HepG2 (cell line): ENCODE measurements around the gene ASPRV1. TPM values are rescaled to one million over a fixed set of nuclear protein-coding genes. Genes with fewer than 3 reads are reported as not detected.
A peak's percentile ranks its signal among the peaks of the same experiment; 100 is the strongest.

Experiments used
- ARID5B ChIP-seq: IDR thresholded peaks from 2 replicates; pipeline ENCODE4 v1.4.0; 2020; ENCODE audit warnings: mild to moderate bottlenecking, missing genetic modification reagents
- ARNTL ChIP-seq: sonication (generic); formaldehyde crosslinking; IDR thresholded peaks from 2 replicates; pipeline ENCODE4 v1.4.0; 2020; ENCODE audit warnings: mild to moderate bottlenecking, missing genetic modification reagents
- CBX5 ChIP-seq: sonication (generic); formaldehyde crosslinking; IDR thresholded peaks from 2 replicates; pipeline ENCODE4 v1.4.0; 2020; ENCODE audit warnings: missing genetic modification reagents, borderline replicate concordance
- EP300 ChIP-seq, 3 experiments: sonication (generic) in 1 of 3; formaldehyde crosslinking in 1 of 3; IDR thresholded peaks; 2 replicates each; pipeline versions ENCODE4 v1.5.1 to v1.6.1; 2011 to 2020; ENCODE audit warnings: low read depth in 2 of 3, low read length in 2 of 3, borderline replicate concordance in 1 of 3, improper control_type of control experiment in 1 of 3, mild to moderate bottlenecking in 1 of 3, missing genetic modification reagents in 1 of 3, moderate library complexity in 1 of 3
- ETS1 ChIP-seq: sonication (generic); formaldehyde crosslinking; IDR thresholded peaks from 2 replicates; pipeline ENCODE4 v1.4.0; 2020; ENCODE audit warnings: missing genetic modification reagents
- GMEB2 ChIP-seq: IDR thresholded peaks from 2 replicates; pipeline ENCODE4 v1.6.1; 2016; ENCODE audit warnings: missing biosample characterization, missing genetic modification reagents, low read depth
- HCFC1 ChIP-seq: fragments of 150-350 bp; IDR thresholded peaks from 2 replicates; pipeline ENCODE4 v1.6.1; 2014; ENCODE audit warnings: low read depth, low read length
- HIVEP1 ChIP-seq: sonication (generic); formaldehyde crosslinking; IDR thresholded peaks from 2 replicates; pipeline ENCODE4 v1.4.0; 2020; ENCODE audit warnings: mild to moderate bottlenecking, missing genetic modification reagents
- PCBP1 ChIP-seq: fragments of 200-400 bp; formaldehyde crosslinking; IDR thresholded peaks from 2 replicates; pipeline ENCODE4 v1.6.1; 2017; ENCODE audit warnings: mild to moderate bottlenecking, low read depth, low read length, borderline replicate concordance
- PHF21A ChIP-seq: sonication (generic); formaldehyde crosslinking; IDR thresholded peaks from 2 replicates; pipeline ENCODE4 v1.5.0; 2020; ENCODE audit warnings: mild to moderate bottlenecking, missing genetic modification reagents
- PHF8 ChIP-seq: sonication (generic); formaldehyde crosslinking; IDR thresholded peaks from 2 replicates; pipeline ENCODE4 v1.5.0; 2020; ENCODE audit warnings: missing genetic modification reagents
- PLRG1 ChIP-seq: fragments of 450-650 bp; conservative IDR thresholded peaks from 2 replicates; pipeline ENCODE4 v1.6.1; 2016
- RARG ChIP-seq: sonication (generic); formaldehyde crosslinking; IDR thresholded peaks from 2 replicates; pipeline ENCODE4 v1.4.0; 2020; ENCODE audit warnings: low read depth, mild to moderate bottlenecking, missing genetic modification reagents
- RXRA ChIP-seq: sonication (generic); formaldehyde crosslinking; IDR thresholded peaks from 2 replicates; pipeline ENCODE4 v1.5.1; 2020; ENCODE audit warnings: missing genetic modification reagents
- STAT5B ChIP-seq: sonication (generic); formaldehyde crosslinking; IDR thresholded peaks from 2 replicates; pipeline ENCODE4 v1.4.0; 2020; ENCODE audit warnings: missing genetic modification reagents
- ZBTB37 ChIP-seq: sonication (generic); formaldehyde crosslinking; IDR thresholded peaks from 2 replicates; pipeline ENCODE4 v1.4.0; 2020; ENCODE audit warnings: mild to moderate bottlenecking, missing genetic modification reagents
- ZKSCAN8 ChIP-seq: IDR thresholded peaks from 2 replicates; pipeline ENCODE4 v1.6.1; 2016; ENCODE audit warnings: borderline replicate concordance, missing genetic modification reagents, missing compliant biosample characterization
- ZMAT5 ChIP-seq: sonication (generic); formaldehyde crosslinking; IDR thresholded peaks from 2 replicates; pipeline ENCODE4 v1.5.0; 2020; ENCODE audit warnings: mild to moderate bottlenecking, low read depth, missing genetic modification reagents, borderline replicate concordance
- ZNF547 ChIP-seq: sonication (generic); formaldehyde crosslinking; IDR thresholded peaks from 2 replicates; pipeline ENCODE4 v1.5.1; 2020; ENCODE audit warnings: mild to moderate bottlenecking, missing genetic modification reagents
- ZNF678 ChIP-seq: sonication (generic); formaldehyde crosslinking; IDR thresholded peaks from 2 replicates; pipeline ENCODE4 v1.4.0; 2020; ENCODE audit warnings: mild to moderate bottlenecking, missing genetic modification reagents
- ZNF709 ChIP-seq: sonication (generic); formaldehyde crosslinking; IDR thresholded peaks from 2 replicates; pipeline ENCODE4 v1.5.0; 2020; ENCODE audit warnings: mild to moderate bottlenecking, missing genetic modification reagents
- polyA plus RNA-seq, 8 experiments: library from polyadenylated mRNA; depleted of rRNA in 3 of 8; stranded (reverse) in 7 of 8; unstranded in 1 of 8; fragments of >200 nt; fragmentation: Illumina TruSeq in 4 of 8; extraction: Trizol in 4 of 8; gene quantifications; 2 replicates each; pipeline versions ENCODE4 v1.2.1 to v1.2.3, GENCODE V29; 2011 to 2016; ENCODE audit warnings: low read depth in 4 of 8, missing spikeins in 1 of 8, mixed read lengths in 1 of 8; ENCODE audit not compliant: insufficient read depth in 1 of 8
- total RNA-seq, 5 experiments: library from RNA; depleted of rRNA; stranded (reverse); fragments of >200 nt; fragmentation: Illumina TruSeq; extraction: Trizol; gene quantifications; 2 replicates each; pipeline ENCODE4 v1.2.3, GENCODE V29; 2016; ENCODE audit warnings: low read depth in 1 of 5

Gene ASPRV1
- total and polyA plus RNA-seq, 2 of the 13 experiments (the other 11 are each of a cell fraction or from before 2014, with no cell fraction given), result 0.40 to 0.48 TPM

GRCh38 chr2:69914164-69914949, 47.1 kb downstream of the ASPRV1 start (continued):
- TF ChIP-seq ARNTL (peak; percentile 77; the same call in 1 of the 2 replicates), HCFC1 (no peak), ZBTB37 (CRISPR knock-in tag) (no peak), ETS1 (no peak), STAT5B (CRISPR knock-in tag) (no peak; the same call in none of the 2 replicates), RARG (CRISPR knock-in tag) (peak; percentile 98; the same call in 1 of the 2 replicates), PCBP1 (no peak; the same call in 1 of the 2 replicates), PLRG1 (no peak), PHF21A (CRISPR knock-in tag) (peak; percentile 86), RXRA (CRISPR knock-in tag) (peak; percentile 83; the same call in 1 of the 2 replicates), CBX5 (CRISPR knock-in tag) (peak; percentile 86; the same call in 1 of the 2 replicates), EP300 (IDR thresholded peaks at IDR 0.05; ENCODE audit: low read depth in 2 of 2, low read length in 2 of 2) (peak in 1 of 2 experiments; percentile 19; a peak in 2 of 4 replicates), EP300 (CRISPR knock-in tag; IDR thresholded peaks at IDR 0.05; ENCODE audit: borderline replicate concordance) (peak; percentile 50; the same call in 1 of the 2 replicates), GMEB2 (no peak; the same call in 1 of the 2 replicates), ZNF547 (CRISPR knock-in tag) (peak; percentile 85), ZMAT5 (CRISPR knock-in tag) (no peak), ARID5B (CRISPR knock-in tag) (peak; percentile 76), PHF8 (CRISPR knock-in tag) (peak; percentile 94), ZNF709 (CRISPR knock-in tag) (no peak; the same call in 1 of the 2 replicates), ZNF678 (CRISPR knock-in tag) (peak; percentile 99), ZKSCAN8 (peak; percentile 80; the same call in 1 of the 2 replicates), HIVEP1 (CRISPR knock-in tag) (peak; percentile 95)
